GM21447 (cell line): Measurements from ENCODE around the gene OR4D11.
"Not testable (repeated sequence)": the region's sequence is repeated elsewhere in the genome, so short reads cannot be mapped to it uniquely, and the experiment has no call there.

Source experiments
- ATAC-seq: cut with Tn5 transposase; IDR thresholded peaks from one replicate; pipeline ENCODE4 v1.9.1; 2021; ENCODE audit not compliant: unreplicated experiment

OR4D11 gene

GRCh38 chr11:59547605-59548308 is 44.4 kb downstream of the OR4D11 start:
- not testable (repeated sequence) for ATAC-seq

GRCh38 chr11:59548309-59548656 is 44.9 kb downstream of the OR4D11 start:
- ATAC-seq = no peak

- ATAC-seq = peak; percentile 84
Measured at GRCh38 chr11:59550368-59550841, 47.0 kb downstream of the OR4D11 start.

GRCh38 chr11:59550842-59551658 is 47.7 kb downstream of the OR4D11 start:
- peak; percentile 31 for ATAC-seq

- no peak for ATAC-seq
Measured at GRCh38 chr11:59551659-59552521, 48.5 kb downstream of the OR4D11 start.

GRCh38 chr11:59552844-59553243 is 49.5 kb downstream of the OR4D11 start:
- no peak for ATAC-seq

GRCh38 chr11:59553323-59553722 is 49.9 kb downstream of the OR4D11 start:
- no peak for ATAC-seq
